ENCODE measurements around the gene OR6V1.

DNA sequence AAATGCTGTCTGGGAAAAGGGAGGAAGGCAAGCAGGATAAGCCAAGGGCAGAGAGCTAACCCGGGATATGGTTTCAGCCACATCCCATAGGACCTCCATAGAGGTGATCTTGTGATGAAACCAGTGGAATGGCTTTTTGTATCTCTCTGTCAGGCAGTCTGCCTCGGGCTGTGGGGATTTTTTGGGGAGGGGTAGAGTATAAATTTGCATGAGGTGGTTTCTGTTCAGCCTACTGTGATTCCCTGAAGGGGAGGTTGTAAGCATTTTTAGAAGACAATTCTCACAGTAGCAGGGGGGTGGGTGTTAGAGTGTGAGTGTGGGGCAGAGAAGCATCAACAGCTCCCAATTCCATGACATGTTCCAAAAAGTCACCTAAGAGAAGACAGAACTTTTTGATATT is 37.1 kb upstream of the OR6V1 start:
- TF ChIP-seq ZNF274 (IDR thresholded peaks at IDR 0.05; ENCODE audit: low read depth, low read length) (no peak), YY1 (IDR thresholded peaks at IDR 0.05; ENCODE audit: insufficient read depth, insufficient read length) (no peak)

All from NT2/D1 (cell line).